ENCODE data around the gene BBS1.

The BBS1 gene

GRCh38 chr11:66509131-66509561 is 1.3 kb upstream of the BBS1 start:
- H3F3A ChIP-seq (ENCODE audit: control insufficient read depth, insufficient read depth): no peaks in the 10 kb centered on the region
- no peak overlapping the region for H3K4me2 ChIP-seq (ENCODE audit: low read length)
- H3K27me3 ChIP-seq (ENCODE audit: control insufficient read depth, low read length): no peaks in the 10 kb centered on the region
- H3K9me3 ChIP-seq (ENCODE audit: control insufficient read depth, insufficient read depth, low read length): no peaks in the 10 kb centered on the region
- no peak overlapping the region for H3K27ac ChIP-seq (ENCODE audit: low read depth, low read length)
- H3K4me1 ChIP-seq (ENCODE audit: control insufficient read depth, low read length): peaks cover 10% of the 10 kb centered on the region
- H3K4me3 ChIP-seq (ENCODE audit: low read length): no peak overlapping the region
- no peak for TF ChIP-seq CTCF (IDR thresholded peaks at IDR 0.05; ENCODE audit: low read depth, low read length, poor library complexity, severe bottlenecking)
- TF ChIP-seq EZH2phosphoT487 (IDR thresholded peaks at IDR 0.05; ENCODE audit: borderline replicate concordance, low read length): no peak
- H3K79me2 ChIP-seq (ENCODE audit: control insufficient read depth, low read length): peaks cover 8% of the 10 kb centered on the region
- no peaks in the 10 kb centered on the region for H3K9me2 ChIP-seq (replicated peaks; ENCODE audit: control insufficient read depth, low read length)
- no peaks in the 10 kb centered on the region for H4K20me1 ChIP-seq (ENCODE audit: control insufficient read depth, insufficient read depth, low read depth, low read length)
- peaks cover 8% of the 10 kb centered on the region; the same call in 1 of the 2 replicates for H3K36me3 ChIP-seq (ENCODE audit: control insufficient read depth, low read length)

- H3F3A ChIP-seq (ENCODE audit: control insufficient read depth, insufficient read depth): no peaks in the 10 kb centered on the region
- no peaks in the 10 kb centered on the region for H3K27me3 ChIP-seq (ENCODE audit: control insufficient read depth, low read length)
- H3K36me3 ChIP-seq (ENCODE audit: control insufficient read depth, low read length): peaks cover 4% of the 10 kb centered on the region; the same call in 1 of the 2 replicates
- no peak overlapping the region for H3K27ac ChIP-seq (ENCODE audit: low read depth, low read length)
- H3K9me2 ChIP-seq (replicated peaks; ENCODE audit: control insufficient read depth, low read length): no peaks in the 10 kb centered on the region
- no peaks in the 10 kb centered on the region for H3K9me3 ChIP-seq (ENCODE audit: control insufficient read depth, insufficient read depth, low read length)
- H3K4me2 ChIP-seq (ENCODE audit: low read length): peak overlapping the region; percentile 82
- H4K20me1 ChIP-seq (ENCODE audit: control insufficient read depth, insufficient read depth, low read depth, low read length): no peaks in the 10 kb centered on the region
- no peak for TF ChIP-seq EZH2phosphoT487 (IDR thresholded peaks at IDR 0.05; ENCODE audit: borderline replicate concordance, low read length)
- TF ChIP-seq CTCF (IDR thresholded peaks at IDR 0.05; ENCODE audit: low read depth, low read length, poor library complexity, severe bottlenecking): no peak
- peak overlapping the region; percentile 85 for H3K4me3 ChIP-seq (ENCODE audit: low read length)
- peaks cover 10% of the 10 kb centered on the region for H3K4me1 ChIP-seq (ENCODE audit: control insufficient read depth, low read length)
- H3K79me2 ChIP-seq (ENCODE audit: control insufficient read depth, low read length): peaks cover 8% of the 10 kb centered on the region
Measured at GRCh38 chr11:66510990-66511339, 530 bp downstream of the BBS1 start.

GRCh38 chr11:66523611-66524010 is 13.2 kb downstream of the BBS1 start:
- Histone ChIP-seq H3K79me2 (ENCODE audit: control insufficient read depth, low read length) (no peaks in the 10 kb centered on the region), H3K4me1 (ENCODE audit: control insufficient read depth, low read length) (no peaks in the 10 kb centered on the region), H3K9me2 (replicated peaks; ENCODE audit: control insufficient read depth, low read length) (no peaks in the 10 kb centered on the region), H3K9me3 (ENCODE audit: control insufficient read depth, insufficient read depth, low read length) (no peaks in the 10 kb centered on the region), H3K36me3 (ENCODE audit: control insufficient read depth, low read length) (peaks cover 4% of the 10 kb centered on the region; the same call in 1 of the 2 replicates), H4K20me1 (ENCODE audit: control insufficient read depth, insufficient read depth, low read depth, low read length) (no peaks in the 10 kb centered on the region), H3K4me2 (ENCODE audit: low read length) (no peak overlapping the region), H3F3A (ENCODE audit: control insufficient read depth, insufficient read depth) (no peaks in the 10 kb centered on the region), H3K4me3 (ENCODE audit: low read length) (no peak overlapping the region), H3K27ac (ENCODE audit: low read depth, low read length) (no peak overlapping the region), H3K27me3 (ENCODE audit: control insufficient read depth, low read length) (no peaks in the 10 kb centered on the region)
- TF ChIP-seq EZH2phosphoT487 (IDR thresholded peaks at IDR 0.05; ENCODE audit: borderline replicate concordance, low read length) (no peak), CTCF (IDR thresholded peaks at IDR 0.05; ENCODE audit: low read depth, low read length, poor library complexity, severe bottlenecking) (no peak)
